KBM-7 (cell line): ENCODE measurements around the gene ATF7.

Experiments used
- DNase-seq: peaks from one replicate; pipeline ENCODE4 v3.0.0-alpha.2; 2015
- in situ Hi-C: fragments of 300-500 bp; cut with MboI; formaldehyde crosslinking; loops from 2 replicates; pipeline ENCODE4 v1.14.3; 2020; ENCODE audit warnings: low sequenced_read_pairs, low pct_unique_long_range_greater_than_20kb, mixed read lengths

ATF7 gene

DNA sequence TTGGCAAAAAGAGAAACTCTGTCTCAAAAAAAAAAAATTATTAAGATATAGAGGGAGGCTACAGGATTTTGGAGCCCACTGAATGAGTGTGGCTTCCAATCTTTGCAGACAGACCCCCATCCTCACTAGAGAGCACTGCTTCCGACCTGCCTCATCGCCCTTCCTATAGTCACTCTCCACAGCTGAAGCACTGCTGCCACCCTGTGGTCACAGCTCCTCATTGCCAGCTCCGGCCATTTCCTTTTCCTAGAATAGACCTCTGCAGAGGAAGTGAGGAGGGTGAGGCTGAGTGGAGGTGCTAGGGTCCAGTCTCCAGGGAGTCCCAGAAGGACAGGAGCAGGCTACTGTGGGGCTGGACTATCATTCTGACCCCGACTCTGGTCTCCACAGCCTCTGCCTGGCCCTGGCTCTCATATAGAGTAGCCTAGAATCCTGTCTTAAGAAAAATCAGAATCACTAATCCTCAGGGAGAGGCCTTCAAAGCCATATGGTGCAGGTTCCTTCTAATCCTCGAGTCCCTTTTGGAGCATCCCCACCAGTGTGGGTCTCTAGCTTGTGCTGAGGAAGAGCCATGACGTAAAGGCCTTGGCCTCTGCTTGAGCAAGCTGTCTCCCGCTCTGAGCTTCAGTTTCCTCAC is 117.5 kb downstream of the ATF7 start:
- in situ Hi-C loops = no loop called here
- peak; percentile 95 for DNase-seq

DNA sequence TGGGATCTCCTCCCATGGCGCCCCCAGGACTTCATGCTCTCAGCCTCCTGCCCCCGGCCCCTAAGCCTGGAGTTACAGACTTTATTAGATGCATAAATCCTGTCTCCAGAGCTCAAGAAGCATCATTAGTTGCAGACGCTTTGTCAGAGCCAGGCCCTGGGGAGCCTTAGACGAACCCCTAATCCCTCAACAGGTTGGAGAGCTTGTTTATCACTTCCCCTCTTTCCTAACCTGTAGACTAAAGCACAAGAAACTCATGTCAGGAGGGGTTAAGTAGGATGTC is 118.6 kb downstream of the ATF7 start:
- DNase-seq = no peak
- in situ Hi-C loops = no loop called here

DNA sequence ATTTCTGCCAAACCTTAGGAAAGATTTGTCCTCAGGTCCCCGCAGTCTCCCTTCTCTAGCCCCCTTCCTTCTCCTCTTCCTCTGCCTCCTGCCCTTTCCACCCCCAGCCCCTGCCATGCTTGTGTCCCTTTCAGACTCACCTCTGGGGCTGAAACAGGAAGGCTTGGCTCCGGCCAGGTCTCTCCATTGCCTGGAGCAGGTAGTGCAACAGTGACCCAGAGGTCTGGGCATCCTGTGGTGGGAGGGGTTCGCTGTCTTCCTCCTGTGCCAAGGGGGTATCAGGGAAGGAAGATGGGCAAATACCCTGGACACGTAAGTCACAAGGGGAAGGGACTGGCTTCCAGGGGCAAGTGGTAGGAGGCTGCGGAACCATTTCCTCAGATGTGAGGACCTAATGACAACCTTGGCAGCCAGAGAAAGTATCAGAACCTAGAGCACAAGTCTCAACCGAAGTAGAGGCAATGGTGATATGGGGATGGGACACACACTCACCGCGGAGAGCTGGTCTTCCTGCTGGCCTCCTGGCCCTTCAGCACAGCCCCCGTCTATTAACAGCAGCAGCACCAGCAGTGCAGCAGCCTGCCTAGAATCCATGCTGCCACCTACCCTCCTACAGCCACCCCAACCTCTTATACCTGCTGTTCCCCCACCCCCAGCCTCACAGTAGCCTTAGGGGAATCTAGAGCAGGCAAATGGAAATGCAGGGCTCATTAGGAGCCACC is 119.1 kb downstream of the ATF7 start, which contains the start of gene NPFF:
TSS of gene NPFF (minus strand) at position 604 of the 722 bp plus-strand sequence. CDS start at position 594, 10 bp downstream.
- in situ Hi-C loops = no loop called here

DNA sequence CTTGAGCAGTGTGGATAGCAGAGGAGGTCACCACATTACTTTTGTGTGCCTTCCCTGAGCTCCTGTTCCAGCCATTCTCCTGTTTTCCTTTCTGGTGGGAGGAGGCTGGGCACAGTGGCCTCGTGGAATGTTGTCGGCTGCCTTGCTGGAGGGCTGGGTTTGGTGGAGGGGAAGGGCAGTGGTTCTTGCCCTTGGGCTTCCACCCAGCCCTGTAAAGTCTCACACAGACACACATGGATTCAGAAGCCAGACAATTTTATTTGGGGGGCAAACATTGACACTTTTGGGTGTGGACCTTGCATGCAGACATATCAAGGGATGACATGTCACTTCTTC is 119.8 kb downstream of the ATF7 start:
- DNase-seq = no peak
- in situ Hi-C loops = no loop called here

More for the DNA sequence above, 119.1 kb downstream of the ATF7 start, which contains the start of gene NPFF:
- DNase-seq = no peak

DNA sequence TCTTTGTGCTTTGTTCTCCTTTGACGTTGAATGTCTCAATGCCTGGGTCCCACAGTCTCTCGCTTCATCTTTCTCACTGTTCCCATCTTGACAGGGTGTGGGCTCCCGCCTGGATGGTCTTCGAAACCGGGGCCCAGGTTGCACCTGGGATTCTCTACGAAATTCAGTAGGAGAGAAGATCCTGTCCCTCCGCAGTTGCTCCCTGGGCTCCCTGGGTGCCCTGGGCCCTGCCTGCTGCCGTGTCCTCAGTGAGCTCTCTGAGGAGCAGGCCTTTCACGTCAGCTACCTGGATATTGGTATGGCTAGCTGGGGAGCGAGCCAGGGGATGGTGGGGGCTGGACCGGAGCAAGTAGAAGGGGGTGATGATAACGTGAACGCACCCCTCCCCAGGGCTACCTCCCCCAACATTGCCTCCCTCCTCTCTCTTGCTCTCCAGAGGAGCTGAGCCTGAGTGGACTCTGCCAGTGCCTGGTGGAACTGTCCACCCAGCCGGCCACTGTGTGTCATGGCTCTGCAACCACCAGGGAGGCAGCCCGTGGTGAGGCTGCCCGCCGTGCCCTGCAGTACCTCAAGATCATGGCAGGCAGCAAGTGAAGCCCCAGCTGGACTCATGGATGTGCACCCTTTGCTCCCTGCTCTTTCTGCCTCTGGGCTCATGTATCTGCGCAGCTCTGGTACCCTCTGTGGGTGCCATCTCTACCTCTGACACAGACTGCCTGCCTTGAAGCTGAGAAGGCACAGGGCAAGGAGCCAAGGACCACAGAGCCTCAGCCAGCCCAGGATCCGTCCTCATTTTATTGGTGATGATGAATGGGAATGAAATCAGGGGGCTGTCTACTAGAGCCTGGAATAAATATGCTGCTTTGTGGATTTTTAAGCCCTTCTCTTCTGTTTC is 120.4 kb downstream of the ATF7 start:
- in situ Hi-C loops = no loop called here
- DNase-seq = no peak

DNA sequence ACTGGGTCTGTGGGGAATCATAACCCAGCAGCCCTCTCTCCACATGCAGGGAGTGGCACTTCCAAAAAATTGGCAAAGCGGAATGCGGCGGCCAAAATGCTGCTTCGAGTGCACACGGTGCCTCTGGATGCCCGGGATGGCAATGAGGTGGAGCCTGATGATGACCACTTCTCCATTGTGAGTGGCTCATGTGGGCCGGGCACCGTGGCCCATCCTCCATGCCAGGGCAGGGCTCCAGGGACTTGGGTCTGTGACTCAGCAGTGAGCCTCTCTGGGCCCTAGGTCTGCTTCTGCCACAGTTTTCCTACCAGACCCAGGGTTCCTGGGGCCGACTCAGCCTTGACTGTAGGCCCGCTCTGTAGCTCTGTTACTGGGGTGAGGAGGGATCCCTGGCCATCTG is 121.1 kb downstream of the ATF7 start:
- in situ Hi-C loops = no loop called here
- DNase-seq = no peak

DNA sequence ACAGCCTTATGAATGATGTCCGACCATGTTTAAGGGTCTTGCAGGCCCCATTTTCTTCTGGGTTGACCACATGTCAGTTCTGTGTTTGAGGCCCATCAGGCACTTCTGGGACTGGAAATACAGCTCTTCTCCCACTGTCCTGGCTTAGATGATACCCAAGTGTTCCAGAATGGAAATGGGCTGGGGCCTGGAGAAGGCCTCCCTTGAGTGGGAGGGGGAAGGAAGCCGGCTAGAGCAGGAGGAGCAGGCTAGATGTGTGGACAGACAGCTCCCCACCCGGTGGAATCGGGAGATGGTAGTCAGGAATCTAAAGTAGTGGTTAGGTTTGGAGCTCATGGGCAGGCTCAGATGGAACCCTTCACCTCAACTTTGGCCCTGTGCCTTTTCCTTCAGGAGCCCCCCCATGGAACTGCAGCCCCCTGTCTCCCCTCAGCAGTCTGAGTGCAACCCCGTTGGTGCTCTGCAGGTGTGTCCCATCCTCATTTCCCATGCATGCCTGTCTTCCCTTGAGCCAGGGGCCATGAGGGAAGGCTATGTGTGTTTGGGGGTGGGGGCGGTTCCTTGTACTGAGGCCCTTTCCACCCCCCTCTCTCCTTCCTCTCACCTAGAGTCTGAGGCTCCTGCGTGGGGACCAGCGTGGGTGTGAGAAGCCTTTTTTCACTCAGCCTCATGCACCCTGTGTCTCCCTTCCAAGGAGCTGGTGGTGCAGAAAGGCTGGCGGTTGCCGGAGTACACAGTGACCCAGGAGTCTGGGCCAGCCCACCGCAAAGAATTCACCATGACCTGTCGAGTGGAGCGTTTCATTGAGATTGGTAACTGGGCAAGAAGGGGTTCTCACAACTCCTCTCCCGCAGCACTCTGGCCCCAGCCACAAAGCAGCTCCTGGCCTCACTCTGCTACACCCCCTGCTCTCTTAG is 121.9 kb downstream of the ATF7 start:
- in situ Hi-C loops = no loop called here
- DNase-seq = no peak

DNA sequence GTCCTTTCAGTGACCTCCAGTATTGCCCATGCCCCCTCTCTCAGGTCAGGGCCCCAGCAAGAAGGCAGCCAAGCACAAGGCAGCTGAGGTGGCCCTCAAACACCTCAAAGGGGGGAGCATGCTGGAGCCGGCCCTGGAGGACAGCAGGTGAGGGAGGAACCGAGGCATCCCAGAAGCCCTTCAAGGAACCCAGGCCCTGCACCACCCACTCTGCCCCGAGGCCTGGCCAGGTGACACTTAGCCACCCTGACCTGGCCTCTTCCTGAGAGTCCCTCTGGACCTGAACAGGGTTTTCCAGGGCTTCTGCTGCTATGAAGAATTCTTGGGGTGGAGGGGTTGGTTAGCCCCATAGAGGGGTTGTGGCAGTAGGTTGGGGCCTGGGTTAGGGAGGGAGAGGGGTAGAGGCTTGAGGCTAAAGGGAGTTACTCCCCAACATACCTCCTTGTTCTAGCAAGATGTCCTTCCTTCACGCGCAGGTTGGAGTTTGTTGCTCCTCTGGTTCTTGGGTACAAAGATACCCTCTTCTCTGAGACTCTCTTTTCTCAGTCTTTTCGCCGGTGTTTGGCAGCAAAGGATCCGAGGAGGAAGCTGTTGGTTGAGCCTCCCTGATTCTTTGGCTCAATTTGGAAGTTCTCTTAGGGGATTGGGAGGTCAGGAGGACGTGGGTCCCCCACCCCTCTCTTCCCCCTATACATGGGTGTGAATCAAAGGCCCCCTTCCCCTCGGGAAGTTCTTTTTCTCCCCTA is 123.0 kb downstream of the ATF7 start:
- in situ Hi-C loops = no loop called here
- DNase-seq = no peak

DNA sequence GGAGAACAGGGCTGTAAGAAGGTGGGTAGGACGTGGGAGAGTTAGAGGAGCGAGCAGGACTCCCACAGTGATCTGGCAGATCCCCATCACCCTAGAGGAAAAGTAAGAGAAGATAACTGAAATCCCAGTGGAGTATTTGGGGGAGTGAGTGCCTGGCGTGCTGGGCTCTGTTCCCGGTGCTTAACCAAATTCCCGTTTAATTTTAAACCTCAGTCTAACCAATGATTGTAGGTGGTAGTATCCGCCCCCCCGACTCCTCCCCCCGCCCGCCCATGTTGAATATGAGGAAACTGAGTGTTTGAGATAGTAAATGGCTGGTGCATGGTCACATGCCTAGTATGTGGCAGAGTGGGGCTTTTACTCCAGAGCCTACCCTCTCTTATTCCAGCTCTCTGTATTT is 123.9 kb downstream of the ATF7 start:
- no peak for DNase-seq
- in situ Hi-C loops = no loop called here

DNA sequence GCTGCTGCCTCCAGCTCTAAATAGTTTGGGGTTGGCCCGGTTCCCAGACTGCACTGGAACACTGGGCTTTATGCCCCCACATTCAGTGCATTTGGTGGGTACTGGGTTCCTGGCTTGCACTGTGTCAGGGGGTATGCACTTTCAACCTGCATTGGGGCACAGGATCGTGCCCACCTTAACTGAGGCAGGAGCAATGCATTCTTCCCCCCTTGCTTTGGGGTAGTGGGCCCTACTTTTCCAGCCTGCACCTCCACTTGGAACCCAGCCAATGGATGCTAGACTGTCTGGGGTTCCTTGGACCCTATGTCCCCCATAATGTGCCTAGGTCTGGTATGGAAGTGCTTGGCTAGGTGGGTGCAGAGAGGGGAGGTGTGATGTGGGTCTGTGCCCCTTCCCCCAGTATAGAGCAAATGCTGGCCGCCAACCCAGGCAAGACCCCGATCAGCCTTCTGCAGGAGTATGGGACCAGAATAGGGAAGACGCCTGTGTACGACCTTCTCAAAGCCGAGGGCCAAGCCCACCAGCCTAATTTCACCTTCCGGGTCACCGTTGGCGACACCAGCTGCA is 124.5 kb downstream of the ATF7 start:
- in situ Hi-C loops = no loop called here
- no peak for DNase-seq

DNA sequence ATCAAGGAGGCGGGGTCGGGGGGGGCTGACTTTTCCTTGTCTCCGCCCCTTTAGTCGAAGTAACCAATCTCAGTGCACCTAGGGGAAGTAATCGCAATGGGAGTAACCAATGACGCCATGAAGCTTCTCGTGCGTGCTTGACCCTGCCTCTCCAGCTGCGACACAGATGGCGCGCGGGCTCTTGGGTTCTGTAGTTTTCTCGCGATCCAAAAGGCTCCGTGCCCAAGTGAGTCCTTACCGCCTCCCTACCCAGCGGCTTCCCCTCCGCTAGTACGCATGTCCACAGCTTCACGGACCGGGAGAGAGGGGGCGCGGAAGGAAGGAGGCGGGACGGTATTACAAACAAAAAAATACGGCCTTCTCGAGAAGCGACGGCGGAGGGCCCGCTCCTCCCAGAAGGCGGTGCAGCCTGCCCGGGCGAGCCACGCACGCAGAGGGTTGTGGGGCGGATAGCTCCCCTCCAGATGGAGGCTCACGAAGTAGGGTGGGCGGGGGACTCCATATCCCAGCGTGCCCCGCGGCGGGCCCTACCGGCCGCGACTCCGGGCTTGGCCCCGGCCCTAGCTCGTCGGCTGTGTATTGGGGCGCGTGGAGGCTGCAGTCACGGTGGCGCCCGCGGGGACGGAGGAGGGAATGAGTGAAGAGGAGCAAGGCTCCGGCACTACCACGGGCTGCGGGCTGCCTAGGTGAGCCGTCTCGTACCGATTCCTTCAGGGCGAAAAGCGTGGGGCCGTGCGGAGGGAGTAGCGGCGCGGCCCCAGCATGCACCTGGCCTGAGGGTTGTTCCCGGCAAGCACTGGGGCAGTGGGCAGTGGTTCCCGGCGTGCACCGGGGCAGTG is 125.2 kb downstream of the ATF7 start, which contains the start of gene TARBP2:
TSS of gene TARBP2 (plus strand) at position 508 of the 839 bp plus-strand sequence. CDS start at position 634, 126 bp downstream.
- in situ Hi-C loops = no loop called here
- peak; percentile 100 for DNase-seq

DNA sequence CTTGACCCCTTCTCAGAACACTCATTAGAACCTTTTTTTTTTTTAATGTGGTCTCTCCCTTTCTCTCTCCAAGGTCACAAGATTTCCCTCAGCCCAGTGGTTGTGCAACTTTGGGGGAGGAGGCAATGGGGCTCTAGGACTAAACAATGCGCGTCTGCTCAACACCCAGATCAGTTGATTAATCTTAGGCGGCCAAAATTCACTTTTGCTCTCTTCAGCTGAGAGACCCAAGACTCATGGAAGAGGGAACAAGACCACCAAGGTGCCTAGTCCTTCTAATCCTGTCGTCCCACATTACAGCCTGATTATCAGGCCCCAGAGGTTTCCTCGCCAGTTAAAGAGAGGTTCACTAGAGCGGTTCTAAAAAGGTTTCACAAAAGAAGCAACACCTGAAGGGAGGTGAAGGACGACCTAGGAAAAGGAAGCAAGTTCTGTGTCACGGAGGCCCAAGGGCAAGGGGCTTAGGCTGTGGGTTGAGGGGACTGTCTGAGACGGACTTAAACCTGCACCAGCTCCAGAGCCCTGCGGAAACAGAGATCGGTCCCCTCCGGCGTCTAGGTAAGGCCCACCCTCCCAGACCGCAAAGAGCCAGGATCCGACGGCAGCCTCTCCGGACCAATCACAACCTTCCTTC is 125.9 kb downstream of the ATF7 start:
- in situ Hi-C loops = no loop called here
- DNase-seq = no peak

DNA sequence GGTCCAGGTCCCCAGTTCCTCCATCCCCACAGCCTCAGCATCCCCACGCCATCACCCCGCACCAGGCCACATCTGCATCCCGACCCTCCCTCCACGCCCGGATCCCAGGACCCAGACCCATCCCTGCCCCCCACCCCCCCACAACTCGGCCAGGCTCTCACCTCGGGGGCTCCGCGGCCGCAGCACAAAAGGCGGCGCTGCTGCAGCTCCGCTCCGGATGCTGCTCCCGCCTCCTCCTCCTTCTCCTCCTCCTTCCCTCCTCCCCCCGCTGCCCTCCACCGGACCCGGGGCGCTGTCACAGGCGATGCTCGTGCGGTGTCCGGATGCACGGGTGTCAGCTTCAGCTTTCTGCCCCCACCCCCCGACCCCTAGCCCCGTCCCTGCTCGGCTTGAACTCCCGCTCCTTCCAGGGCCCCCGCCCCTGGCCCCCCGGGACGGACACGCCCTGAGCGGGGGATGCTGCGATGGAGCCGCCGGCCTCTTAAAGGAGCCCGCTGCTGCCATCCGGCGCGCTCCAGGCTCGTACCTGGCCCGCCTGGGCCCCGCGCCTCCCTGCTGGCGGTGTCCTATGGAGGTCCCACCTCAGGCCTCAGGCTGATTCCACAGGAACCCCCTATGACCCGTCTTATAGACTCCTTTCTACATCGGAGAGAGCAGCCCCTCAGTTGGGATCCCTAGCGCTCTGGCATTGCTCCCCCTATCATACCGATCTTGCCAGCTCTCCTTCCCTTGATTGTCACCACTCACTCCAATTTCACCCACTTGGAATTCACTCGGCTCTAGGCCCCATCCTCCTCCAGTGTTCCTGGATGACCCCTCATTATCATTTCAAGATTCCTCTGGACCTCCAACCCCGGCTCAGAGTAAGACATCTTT is 126.7 kb downstream of the ATF7 start, which contains the start of gene MAP3K12:
TSS of gene MAP3K12 (minus strand) at position 193 of the 876 bp plus-strand sequence. CDS start 12,067 bp downstream, outside the sequence.
- in situ Hi-C loops = no loop called here

DNA sequence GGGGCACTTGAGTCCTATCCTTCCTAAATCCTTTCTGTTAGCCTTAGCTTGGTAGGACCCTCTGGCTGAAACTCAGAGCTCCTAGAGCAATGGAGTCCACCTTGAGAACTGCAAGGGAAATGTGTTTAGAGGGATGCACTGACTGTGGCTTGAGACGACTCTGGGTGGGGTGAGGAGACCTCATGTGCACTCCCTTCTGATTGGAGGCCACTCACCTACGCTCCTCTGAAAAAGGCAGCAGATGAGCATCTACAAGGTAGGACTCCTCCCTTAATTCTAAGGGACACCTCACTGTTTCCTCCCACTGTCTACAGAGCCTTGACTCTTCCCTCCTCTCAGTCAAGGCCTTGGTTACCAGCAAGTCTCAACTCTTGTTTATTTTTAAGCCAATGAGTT is 127.9 kb downstream of the ATF7 start:
- in situ Hi-C loops = no loop called here

More for the DNA sequence above, 126.7 kb downstream of the ATF7 start, which contains the start of gene MAP3K12:
- peak; percentile 37 for DNase-seq

DNA sequence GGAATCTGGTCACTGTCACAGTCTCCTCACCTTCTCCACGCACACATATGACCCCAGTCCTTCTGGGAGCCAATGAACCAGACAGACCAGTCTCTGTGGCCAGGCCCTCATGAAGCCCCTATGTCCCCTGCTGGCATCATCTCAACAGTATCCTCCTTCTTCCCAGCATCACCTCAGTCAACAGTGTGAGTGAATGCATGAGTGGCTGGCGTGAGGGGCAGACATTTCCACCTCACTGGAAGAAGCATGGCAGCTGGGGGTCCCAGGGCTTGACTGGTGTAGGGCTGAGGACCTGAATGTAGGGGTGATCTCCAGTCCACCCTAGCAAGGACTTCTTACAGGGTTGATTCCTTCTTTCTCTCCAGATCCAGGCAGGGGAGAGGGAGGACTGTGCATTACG is 128.7 kb downstream of the ATF7 start:
- in situ Hi-C loops = no loop called here
- DNase-seq = no peak

More for the DNA sequence above, 127.9 kb downstream of the ATF7 start:
- DNase-seq = no peak

DNA sequence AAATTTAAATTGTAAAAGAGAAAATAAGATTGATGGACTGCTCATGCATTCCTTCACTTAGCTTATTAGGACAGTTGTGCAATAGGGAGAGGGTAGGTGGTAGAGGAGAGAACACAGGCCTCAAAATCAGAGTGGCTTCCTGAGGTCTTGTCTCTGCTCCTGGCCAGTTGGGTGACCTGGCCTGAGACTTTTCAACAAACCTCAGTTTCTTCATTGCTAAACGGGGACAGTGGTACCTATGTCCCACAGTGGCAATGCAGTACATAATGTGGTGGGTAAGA is 129.5 kb downstream of the ATF7 start:
- in situ Hi-C loops = no loop called here

More for the DNA sequence above, 129.5 kb downstream of the ATF7 start:
- DNase-seq = no peak
